Stimulated activated CD4-positive, alpha-beta T cell treated with anti-CD3 and anti-CD28 coated beads, Interleukin-15, amount 100 ng/mL, for 24 hours (primary cell): ENCODE results near the gene SLC22A1.
"Not testable (repeated sequence)": the region's sequence is repeated elsewhere in the genome, so short reads cannot be mapped to it uniquely, and the experiment has no call there.

Source experiments
- DNase-seq: peaks from one replicate; pipeline ENCODE4 v3.0.0-alpha.2; 2020

The SLC22A1 gene

DNA sequence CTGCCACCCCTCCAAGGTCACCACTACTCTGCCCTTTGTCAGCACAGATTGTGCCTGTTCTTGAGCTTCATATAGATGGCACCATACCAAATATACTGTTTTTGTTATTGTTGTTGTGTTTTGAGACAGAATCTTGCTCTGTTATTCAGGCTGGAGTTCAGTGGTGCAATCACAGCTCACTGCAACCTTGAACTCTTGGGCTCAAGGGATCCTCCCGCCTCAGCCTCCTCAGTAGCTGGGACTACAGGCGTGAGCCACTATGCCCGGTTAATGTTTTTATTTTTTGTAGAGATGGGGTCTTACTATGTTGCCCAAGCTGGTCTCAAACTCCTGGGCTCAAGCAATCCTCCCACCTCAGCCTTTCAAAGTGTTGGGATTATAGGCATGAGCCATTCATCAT is 18.9 kb downstream of the SLC22A1 start:
- DNase-seq = not testable (repeated sequence)

DNA sequence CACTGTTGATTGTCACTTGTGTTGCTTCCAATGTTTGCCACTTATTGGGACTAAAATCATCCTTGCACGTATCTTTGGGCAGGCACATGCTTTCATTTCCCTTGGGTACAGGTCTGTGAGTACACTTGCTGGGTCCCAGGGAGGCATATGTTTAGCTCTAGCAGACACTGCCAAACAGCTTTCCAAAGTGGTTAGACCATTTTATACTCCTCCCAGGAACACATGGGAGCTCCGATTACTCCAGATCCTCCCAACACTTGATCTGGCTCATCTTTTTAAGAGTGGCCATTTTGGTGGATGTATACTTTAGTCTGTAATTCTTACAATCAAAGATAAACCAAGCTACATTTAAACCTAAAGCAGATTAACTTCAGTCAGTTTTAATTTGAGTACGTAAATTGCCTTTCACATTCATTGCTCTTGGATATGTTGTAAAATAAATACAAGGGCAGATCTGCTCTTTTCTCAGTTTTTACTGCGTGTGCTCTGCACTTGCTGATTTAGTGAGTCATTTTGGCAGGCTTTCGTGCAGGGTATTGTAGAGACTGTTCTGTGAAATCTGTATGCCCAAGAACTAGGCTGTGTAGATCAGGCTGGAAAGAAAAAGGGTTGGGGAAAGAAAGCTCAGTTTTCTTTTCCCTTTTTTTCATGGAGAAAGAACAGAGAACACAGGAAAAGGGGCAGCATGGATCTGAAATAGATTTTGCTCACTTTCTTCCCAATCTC is 19.5 kb downstream of the SLC22A1 start:
- DNase-seq = no peak

DNA sequence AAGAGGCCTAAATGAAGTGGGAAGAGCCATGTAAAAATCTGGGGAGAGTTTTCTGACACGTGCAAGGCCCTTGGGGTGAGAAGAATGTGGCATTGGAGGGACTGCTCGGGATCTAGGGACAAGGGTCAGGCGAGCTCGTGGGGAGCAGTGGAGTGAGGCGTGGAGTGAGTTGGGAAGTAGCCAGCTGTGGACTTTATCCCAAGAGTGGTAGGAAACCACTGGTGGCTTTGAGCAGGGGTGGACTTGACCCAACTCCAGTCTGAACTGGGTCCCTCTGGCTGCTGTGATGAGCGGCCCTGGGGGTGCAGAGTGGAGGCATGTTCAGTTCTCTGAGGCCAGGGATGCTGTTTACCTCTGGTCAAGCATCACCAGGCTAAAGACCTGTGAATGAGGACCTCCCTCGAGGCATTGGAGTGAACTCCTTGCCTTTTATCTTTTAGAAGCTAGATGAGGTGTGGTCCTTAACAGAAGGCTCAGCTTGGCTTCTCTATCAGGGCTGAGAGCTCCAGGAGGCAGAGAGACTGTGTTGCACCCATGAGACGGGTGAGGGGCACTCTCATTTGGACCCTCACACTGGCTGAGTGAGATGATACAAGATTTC is 20.6 kb downstream of the SLC22A1 start:
- DNase-seq = no peak

DNA sequence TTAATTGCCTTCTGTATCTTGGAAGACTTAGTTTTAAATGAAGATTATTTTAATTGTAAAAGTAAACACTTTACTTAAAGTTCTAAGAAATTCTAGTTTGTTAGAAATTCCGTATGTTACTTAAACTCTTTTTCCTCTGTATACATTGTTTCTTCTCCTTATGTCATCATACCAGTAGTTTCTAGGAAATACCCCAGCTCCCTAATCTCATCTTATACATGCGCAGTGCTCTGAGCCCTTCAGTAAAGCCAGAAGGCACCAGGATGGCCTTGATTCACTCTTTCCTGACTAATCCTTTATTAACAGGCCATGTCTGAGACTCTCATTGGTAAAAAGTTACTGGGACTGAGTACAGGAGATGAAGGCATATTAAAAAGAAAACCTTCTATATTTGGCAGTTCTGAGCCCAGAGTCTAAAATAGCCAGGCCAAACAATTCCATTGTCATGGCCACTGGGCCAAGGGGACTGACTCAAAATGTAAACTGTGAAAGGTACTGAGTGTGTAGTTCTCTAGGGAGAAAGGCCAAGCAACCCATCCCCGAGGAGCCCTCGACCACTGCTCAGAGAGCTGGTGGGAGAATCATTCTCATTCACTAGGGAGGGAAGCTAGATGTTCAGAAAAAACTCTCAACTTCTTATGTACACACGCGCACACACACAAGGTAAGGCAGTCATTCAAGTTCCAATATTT is 25.0 kb downstream of the SLC22A1 start:
- DNase-seq = no peak

DNA sequence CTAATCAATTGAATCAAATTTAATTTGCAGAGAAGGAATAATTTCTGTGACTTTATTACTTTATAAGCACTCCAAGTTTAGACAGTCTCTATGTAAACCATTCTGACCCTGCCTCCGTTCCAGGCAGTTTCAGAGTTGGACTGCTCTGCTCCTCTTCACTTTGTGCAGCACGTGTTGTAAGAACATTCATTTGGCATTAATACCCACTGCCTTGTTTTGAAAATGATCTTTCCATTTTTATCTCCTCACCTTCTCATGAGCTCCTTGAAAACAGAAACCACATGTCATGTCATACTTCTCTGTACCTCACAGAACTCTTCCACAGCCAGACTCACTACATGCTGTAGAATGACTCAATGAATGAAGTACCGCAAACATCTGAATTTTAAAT is 25.5 kb downstream of the SLC22A1 start:
- DNase-seq = no peak

DNA sequence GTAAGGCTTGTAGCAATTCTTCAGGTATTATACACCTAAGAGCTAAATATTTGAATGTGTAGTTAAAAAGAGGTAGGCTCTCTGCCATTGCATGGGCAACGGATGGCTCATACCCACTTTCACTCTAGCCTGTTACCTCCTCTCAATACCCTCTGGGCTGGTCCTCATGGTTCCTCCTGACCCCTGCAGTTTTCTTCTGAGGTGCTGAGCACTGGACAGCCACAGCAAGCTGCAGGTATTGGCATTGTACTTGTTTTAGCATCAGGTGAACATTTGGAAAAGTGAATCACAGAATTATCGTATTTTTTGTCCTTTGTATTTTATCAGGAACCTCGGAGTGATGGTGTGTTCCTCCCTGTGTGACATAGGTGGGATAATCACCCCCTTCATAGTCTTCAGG is 32.9 kb downstream of the SLC22A1 start:
- DNase-seq = no peak

DNA sequence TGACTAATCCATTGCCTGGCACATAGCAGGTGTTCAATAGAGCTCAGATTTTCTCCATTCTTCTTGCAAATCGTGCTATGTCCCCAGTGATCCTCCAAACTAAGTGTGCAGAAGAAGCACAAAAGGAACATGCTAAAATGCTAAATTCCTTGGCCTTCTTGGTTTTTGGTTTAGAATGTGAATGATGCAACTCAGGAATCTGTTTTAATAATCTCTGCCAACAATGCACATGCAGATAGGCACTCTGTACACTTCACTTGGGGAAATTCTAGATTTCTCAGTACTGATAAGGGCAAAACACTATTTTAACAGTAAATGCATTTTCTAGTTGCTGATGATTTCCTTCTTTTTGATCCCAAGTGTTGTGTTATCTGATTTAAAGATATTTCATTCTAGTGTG is 35.2 kb downstream of the SLC22A1 start:
- no peak for DNase-seq

DNA sequence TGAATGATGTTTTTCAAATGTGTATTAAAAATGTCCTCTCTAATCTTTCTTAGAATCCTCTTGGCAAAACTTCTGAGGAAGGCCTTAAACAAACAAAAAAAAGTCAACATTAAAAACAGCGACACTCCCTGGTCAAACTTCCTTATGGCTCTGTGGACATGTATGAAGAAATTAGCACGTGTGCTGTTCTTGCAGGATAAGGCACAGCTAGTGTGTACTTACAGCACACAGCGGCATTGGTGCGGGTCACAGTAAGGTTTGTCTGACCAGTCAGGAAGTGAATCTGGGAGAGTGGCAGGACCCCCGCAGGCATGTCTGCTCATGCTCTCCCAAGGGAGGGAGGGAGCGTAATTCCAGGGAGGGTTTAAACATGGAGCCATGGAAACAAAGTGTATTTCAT is 38.8 kb downstream of the SLC22A1 start:
- no peak for DNase-seq

DNA sequence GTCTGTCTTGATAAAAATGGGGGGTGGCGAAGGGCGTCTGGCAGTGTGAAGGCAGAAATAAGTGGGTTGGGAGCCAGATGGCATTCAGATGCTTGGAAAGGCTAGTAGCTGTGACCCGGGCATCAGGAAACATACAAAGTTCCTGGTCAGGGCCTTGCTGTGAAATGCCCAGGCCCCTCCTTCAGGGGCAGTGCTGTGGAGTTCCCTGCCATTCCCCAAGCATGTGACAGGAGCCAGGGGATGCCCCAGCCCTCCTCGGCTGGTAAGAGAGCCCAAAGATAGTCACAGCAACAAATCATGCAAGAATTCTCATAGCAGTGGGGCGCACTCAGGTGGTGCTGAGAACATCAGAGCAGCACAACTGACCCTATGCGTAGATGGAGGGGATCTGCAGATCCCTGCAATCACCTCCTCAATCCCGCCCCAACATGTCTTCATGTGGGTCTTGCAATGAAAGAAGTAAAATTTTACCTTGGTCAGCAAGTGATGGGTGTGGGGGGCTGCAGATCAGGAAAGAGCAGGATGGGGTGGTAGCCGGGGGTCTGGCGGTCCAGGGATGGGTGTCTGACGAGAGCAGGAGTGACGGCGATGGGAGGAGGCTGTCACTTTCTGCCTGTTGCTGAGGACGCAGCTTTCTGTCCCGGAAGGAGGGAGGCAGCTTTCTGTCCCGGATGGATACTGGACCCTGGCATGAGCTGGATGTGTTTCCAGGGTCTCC is 39.5 kb downstream of the SLC22A1 start:
- DNase-seq = no peak

DNA sequence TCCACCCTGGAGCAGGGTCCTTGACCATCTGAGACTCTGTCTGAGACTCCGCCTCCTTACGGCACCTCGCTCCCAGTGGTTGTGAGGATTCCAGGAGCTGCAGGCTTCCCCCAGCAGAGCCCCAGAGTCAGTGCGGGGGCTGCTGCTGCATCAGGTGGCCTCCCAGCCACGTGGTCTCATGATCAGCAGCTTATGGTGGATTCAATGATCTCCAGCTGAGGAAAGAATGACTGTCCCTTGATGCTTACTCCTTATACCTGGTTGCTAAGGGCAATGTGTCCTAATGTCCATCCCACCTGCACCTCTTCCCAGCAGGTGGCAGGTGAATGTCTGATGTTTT is 40.0 kb downstream of the SLC22A1 start:
- no peak for DNase-seq

DNA sequence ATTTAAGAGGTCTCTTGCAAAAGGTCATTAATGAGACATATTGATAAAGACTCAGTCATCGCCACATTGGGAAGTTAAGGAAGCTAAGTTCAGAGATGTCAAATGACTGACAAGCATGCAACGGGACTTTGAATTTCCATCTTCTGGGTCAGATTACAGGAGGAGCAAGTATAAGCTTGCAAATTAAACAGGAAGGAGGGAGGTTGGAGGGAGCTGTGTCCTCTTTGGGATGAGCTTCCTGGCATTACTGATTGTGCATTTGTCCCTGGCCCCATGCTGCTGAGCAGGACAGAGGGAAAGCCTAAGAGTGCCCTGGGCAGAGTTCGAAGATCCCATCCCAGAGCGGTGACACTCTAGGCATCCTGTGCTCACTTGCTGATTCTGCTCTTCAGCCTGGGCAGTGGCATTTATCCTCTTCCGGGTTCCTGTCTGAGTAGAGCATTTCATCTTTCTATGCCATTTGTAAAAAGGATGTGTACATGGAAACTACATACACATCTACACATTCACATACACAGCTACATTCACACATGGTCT is 40.5 kb downstream of the SLC22A1 start:
- DNase-seq = no peak

DNA sequence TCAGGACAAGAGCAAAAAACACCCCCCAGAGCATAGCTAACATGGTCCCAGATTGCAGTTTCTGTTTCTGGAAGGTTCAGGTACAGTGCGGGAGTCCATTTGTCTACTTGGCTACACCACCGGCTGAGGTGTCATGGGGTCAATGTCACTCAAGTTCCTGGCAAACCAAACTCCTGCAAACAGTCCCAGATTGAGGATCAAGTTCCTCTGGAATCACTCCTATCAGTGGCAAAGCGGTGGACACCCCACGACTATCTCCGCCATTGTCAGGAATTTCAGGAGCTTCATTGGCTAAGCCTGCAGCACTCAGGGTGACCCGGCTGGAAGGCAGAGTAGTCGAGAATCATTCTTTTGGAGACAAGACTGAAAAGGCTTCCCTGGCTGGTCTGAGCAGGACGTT is 41.8 kb downstream of the SLC22A1 start:
- no peak for DNase-seq

DNA sequence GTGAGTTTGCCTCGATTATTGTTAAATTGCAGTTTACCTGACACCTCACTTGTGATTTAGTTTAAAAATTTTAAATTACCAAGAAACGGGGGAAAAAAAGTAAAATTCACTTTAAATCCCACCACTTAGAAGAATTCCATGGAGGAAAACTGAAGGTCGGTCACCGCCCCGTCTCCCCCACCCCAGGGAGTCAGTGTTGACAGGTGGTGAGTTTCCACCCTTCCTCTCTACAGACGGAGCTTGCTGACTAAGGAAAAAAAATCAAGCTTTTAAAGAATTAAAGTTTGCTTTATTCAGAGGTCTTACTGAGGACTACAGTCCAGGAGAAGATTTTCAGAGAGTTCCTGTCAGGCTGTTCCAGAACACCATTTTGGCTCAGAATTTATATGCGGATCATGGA is 42.3 kb downstream of the SLC22A1 start:
- no peak for DNase-seq

DNA sequence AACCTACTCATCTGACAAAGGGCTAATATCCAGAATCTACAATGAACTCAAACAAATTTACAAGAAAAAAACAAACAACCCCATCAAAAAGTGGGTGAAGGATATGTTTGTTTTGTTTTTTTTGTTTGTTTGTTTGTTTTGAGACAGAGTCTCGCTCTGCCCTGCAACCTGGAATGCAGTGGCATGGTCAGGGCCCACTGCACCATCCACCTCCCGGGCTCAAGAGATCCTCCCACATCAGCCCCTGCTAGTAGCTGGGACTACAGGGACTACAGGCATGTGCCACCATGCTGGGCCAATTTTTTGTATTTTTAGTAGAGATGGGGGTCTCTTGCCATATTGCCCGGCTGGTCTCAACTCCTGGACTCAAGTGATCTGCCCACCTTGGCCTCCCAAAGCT is 44.3 kb downstream of the SLC22A1 start:
- not testable (repeated sequence) for DNase-seq

DNA sequence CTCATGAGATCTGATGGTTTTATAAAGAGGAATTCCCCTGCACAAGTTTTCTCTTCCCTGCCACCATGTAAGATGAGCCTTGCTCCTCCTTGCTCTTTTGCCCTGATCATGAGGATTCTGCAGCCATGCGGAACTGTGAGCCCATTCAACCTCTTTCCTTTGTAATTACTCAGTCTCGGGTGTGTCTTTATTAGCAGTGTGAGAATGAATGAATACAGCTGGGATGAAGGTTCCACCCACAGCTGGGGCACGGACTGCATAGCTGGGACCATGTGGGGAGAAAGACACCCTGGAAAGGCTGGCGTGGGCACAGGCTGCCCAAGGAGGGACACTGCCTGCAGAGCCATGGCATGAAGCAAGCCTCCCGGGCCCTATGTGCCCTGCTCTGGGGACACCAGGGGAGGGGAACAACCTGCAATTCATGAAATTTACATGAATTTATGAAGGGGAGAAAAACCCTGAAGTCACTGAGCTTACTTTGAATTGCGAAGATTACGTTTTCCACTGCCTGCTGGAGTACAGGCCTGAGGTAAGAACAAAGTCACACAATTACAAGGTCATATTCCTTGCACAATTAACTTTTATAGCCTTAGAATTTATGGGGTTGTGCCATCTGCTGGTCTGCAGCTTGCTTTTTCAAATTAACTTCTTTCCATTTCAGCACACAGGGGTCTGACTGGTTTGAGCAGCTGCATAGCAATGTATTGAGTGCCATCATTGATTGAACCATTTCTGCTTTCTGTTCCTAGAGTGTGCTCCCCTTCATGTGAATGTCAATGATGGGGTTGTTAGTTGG is 46.2 kb downstream of the SLC22A1 start:
- DNase-seq = no peak

DNA sequence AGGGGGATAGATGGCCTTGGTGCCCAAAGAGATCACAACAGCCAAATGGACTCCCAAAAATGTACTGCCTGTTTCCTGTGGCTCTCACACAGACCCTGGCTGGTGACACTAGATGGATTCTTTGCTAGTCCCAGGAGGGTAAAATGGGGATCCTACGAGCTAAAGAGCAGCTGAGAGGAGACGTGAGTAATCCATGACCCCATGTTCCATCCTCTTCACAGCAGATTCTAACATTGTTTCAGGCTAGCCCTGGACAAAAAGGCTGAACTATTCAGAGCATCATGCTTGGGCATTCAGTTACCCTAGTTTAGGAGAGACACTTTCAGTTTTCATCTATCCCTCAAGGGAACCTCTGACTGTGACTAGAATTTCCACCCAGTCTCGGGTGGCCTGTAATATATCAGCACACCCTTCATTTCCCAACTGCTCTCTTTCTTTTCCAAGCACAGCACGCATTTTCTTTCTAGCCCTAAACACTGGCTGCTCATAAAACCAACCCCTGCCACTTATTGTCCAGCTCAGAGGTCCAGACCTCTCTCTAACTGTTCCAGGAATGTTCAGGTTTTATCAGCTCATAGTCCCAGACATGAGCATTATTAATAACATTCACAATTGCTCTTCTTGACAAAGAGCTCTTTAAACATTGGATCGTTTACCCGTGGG is 48.5 kb downstream of the SLC22A1 start:
- DNase-seq = no peak

DNA sequence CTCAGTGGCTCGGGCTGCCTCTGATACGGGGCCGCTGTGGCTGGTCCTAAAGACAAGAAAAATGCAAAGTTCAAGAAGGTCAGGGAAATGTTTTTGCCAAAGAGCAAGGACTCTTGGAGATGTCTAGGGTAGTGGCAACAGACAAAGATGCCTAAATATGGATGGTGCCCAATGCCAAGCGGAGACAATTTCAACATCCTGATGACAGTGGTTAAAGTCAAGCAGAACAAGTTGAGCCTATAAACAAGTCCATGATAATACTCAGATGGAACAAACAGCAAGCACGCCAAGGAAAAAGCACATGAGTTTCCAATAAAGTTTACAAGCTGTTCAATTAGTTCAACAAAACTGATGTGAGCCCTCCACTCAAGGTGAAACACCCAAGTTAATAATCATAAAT is 51.1 kb downstream of the SLC22A1 start:
- no peak for DNase-seq

DNA sequence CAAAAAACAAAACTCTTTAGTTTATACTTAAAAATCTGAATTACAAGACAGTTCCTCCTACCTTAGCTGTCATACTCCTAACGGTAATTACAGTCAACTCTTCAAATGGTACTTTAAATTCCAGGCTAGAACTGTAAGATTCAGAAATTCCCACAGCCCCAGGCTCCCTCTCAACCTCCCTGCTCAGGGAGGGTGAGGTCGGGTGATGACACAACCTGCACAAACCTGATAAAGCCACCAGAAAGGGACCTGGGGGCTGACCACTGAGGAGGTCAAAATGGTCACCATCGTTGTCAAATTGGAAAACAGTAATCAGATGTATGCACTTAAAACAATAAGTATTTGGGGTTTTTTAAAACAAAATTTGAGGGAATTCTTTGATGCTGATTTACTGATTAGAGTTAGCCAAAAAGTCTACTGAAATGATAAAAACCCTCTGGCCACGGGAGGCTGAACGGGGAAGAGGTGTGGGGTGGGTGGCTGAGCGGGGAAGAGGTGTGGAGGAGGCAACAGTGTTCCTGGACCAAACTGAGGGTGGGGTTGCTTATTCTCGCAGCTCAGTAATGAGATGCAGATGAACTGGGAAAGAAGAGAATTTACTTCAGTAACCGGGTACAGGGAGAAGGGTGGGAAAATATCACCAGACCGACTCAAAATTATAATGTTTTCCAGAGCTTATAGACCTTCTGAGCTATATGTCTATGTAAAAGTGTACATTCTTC is 52.4 kb downstream of the SLC22A1 start:
- DNase-seq = no peak

DNA sequence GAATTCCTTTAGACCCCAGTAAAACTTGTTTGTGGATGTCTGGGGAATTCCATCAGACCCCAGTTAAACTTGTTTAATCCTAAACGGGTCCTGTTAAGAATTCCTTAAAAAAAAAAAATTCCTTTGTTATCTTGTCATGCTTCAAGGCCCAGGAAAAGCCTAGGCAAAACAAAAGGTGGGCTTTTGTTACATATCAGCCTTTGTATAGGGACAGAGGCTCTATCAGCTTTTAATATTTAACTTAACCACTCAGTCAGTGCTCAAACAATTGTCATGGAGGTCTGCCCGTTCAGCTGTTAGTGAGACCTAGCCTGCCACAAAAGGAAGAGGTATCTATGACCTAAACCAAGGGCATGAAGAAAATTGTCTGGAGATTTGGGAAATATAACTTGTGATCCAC is 53.1 kb downstream of the SLC22A1 start:
- DNase-seq = no peak

DNA sequence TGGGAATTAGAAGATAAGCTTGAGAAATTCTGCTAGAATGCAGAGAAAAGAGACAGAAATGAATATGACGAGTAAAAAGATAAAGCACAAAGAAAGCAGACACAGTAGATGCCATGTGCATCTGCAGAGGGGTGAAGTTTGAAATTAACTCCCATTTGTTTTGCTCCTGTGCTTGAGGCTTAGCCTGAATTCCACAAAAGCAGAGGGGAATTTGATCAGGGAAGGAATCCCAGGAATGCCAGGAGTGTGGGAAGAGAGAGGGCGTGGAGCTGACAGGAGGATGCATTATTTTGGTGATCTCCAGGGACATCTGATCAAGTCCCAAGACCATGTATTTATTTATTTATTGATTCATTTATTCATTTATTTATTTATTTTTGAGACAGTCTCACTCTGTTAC is 55.6 kb downstream of the SLC22A1 start:
- no peak for DNase-seq

DNA sequence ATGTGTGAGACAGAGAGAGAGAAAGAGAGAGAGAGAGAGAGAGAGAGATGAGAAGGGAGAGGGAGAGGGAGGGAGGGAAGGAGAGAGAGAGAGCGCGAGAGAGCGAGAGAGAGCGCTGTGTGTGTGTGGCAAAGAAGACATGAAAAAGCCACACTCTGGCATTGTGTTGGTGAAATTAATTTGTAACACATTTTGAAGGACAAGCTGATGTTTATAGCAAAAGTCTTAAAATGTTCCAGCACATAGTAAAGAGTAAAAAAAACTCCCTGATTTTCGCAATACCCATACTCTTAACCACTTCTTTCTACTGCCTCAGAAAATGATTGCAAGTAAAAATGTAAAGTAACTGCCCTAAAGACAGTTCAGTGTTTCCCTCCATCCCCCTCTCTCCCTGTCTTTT is 56.7 kb downstream of the SLC22A1 start:
- no peak for DNase-seq

DNA sequence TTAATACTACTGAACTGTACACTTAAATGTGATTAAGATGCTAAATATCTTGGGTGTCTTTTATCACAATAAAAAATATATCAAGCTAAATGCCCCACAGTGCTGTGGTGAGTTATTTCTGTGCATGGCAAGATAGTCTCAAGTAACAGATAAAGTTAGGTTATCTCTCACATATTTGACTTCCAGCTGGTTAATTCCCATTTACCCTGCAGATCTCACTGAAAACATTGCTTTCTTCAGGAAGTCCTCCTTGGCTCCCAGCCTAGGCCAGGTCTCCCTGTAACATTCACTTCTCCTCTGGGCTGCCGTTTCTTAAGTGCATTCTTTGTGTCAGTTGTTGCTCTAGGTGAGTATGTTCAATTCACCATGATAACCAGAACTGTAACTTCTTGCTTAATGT is 59.1 kb downstream of the SLC22A1 start:
- DNase-seq = no peak
